ENCODE data around the gene CEP57L1. TPM values are rescaled to one million over a fixed set of nuclear protein-coding genes. Genes with fewer than 3 reads are reported as not detected.
A peak's percentile ranks its signal among the peaks of the same experiment; 100 is the strongest.
"Not testable (repeated sequence)": the region's sequence is repeated elsewhere in the genome, so short reads cannot be mapped to it uniquely, and the experiment has no call there.

The CEP57L1 gene
- total RNA-seq, 1 donor, result 43.6 TPM

GRCh38 chr6:109143191-109143590, 47.9 kb downstream of the CEP57L1 start:
- no peak overlapping the region for H3K4me3 ChIP-seq (ENCODE audit: low read depth, low read length)
- TF ChIP-seq CTCF (IDR thresholded peaks at IDR 0.05; ENCODE audit: insufficient read depth, low read depth, low read length), result no peak
- DNase-seq (ENCODE audit: low read depth), result peak; percentile 25

DNA sequence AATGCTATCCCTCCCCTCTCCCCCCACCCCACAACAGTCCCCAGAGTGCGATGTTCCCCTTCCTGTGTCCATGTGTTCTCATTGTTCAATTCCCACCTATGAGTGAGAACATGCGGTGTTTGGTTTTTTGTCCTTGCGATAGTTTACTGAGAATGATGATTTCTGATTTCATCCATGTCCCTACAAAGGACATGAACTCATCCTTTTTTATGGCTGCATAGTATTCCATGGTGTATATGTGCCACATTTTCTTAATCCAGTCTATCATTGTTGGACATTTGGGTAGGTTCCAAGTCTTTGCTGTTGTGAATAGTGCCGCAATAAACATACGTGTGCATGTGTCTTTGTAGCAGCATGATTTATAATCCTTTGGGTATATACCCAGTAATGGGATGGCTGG, 52.9 kb downstream of the CEP57L1 start:
- DNase-seq (ENCODE audit: low read depth); H3K4me3 ChIP-seq (ENCODE audit: low read depth, low read length): not testable (repeated sequence)

- DNase-seq (ENCODE audit: low read depth), result not testable (repeated sequence)
These were observed 53.4 kb downstream of the CEP57L1 start for GRCh38 chr6:109148716-109149115.

GRCh38 chr6:109153752-109154151, 58.4 kb downstream of the CEP57L1 start:
- H3K4me3 ChIP-seq (ENCODE audit: low read depth, low read length), result no peak overlapping the region
- no peak for TF ChIP-seq CTCF (IDR thresholded peaks at IDR 0.05; ENCODE audit: insufficient read depth, low read depth, low read length)
- DNase-seq (ENCODE audit: low read depth), result no peak

More at GRCh38 chr6:109148716-109149115, 53.4 kb downstream of the CEP57L1 start:
- not testable (repeated sequence) for H3K4me3 ChIP-seq (ENCODE audit: low read depth, low read length)

DNA sequence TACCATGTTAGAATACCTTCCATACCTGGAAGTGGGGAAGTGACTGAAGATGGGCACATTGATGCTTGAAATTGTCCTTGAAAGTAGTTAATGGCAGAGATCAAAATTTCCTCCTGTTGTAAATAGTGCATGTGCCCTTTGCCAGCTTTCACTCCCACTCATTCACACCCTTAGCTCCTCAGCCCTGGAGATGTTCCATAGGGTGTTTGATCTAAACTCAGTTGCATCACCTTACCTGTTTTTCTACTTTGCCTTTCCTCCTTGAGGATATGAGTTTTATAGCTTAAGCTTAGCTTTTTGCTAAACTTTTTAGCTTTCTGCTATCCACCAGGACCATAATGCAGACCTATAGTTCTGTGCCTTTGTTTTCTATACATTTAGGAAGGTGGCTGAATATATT, 69.0 kb downstream of the CEP57L1 start:
- no peak overlapping the region for H3K4me3 ChIP-seq (ENCODE audit: low read depth, low read length)
- DNase-seq (ENCODE audit: low read depth), result no peak
- no peak for TF ChIP-seq CTCF (IDR thresholded peaks at IDR 0.05; ENCODE audit: insufficient read depth, low read depth, low read length)

DNA sequence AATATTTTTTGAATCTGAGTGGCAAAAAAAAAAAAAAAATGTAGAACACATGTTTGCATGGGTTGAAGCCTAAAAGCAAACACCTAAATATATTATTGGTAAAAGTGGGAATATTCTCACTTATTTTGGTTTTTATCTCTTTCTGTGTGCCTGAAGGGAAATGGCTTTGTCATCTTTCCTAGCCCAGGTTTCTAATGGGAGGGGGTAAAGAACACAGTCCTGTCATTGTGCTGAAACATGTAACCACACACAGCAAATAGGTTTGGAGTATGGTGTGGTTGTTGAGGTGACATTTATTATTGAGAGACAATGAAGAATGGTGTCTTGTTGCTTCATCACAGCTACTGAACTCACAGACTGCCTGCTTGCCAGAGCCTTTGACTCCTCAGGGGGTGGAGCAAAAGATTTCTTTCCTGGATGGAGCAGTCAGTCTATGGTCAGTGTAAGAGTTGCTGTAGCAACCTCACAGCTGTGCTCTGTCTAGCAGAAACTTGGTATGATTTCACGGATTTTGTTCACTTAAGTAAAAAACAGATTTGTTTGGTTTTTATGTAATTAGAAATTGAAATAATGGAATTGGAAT, 70.2 kb downstream of the CEP57L1 start:
- DNase-seq (ENCODE audit: low read depth), result peak; percentile 75
- TF ChIP-seq CTCF (IDR thresholded peaks at IDR 0.05; ENCODE audit: insufficient read depth, low read depth, low read length), result no peak
- H3K4me3 ChIP-seq (ENCODE audit: low read depth, low read length), result no peak overlapping the region

DNA sequence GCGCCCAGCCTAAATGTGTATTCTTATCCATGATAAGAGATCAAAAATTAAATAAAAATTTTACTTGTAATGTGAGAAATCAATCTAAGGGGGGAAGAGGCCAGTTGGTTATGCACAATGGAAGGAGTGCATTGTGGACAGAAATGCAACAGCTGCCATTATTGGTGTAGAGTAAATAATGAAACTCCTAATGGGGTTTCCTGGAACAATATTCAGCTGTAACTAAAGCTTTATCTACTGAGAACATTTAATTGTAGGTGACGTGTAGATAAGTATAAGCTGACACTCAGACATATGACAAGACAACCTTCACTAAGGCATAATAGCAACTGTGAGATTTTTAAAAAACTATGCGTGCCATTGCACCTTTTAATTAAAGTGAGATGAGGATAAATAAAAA, 71.4 kb downstream of the CEP57L1 start:
- DNase-seq (ENCODE audit: low read depth), result no peak
- TF ChIP-seq CTCF (IDR thresholded peaks at IDR 0.05; ENCODE audit: insufficient read depth, low read depth, low read length), result no peak

DNA sequence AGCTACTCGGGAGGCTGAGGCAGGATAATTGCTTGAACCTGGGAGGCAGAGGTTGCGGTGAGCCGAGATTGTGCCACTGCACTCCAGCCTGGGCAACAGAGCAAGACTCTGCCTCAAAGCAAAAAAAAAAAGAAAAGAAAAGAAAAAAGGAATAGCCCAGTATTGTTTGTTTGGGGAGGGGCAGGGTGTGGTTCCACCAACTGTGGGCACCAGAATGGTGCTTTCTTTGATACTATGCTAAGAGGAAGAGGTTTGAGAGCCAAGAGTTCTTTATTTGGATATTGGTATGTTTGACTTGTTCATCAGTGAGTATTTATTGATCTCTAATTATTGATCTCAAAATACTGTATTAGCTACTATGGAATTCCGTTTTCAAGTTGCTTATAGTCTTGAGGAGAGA, 72.3 kb downstream of the CEP57L1 start:
- TF ChIP-seq CTCF (IDR thresholded peaks at IDR 0.05; ENCODE audit: insufficient read depth, low read depth, low read length), result no peak
- DNase-seq (ENCODE audit: low read depth), result no peak
- H3K4me3 ChIP-seq (ENCODE audit: low read depth, low read length), result no peak overlapping the region

More for the DNA sequence above, 71.4 kb downstream of the CEP57L1 start:
- H3K4me3 ChIP-seq (ENCODE audit: low read depth, low read length), result no peak overlapping the region

Data from fibroblast of villous mesenchyme (primary cell).